ENCODE data around the gene NUDCD3.

DNA sequence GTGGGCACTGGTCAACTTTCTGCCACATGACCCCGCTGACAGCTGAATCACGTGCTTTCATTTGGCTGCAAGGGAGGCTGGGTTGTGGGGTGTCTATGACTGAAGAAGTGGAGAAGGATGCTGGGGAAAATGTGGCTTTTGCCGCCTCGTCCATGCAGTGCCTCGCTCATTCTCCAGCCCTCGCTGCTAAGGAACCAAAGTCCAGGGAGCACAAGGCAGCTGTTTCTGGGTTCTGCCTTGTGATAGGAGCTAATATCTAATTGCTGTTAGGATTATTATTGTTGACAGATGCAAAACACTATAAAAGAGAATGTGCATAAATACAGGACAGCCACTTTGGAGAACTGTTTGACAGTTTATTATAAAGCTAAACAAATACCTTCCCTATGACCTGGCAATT, 160.1 kb downstream of the NUDCD3 start:
- TF ChIP-seq CTCF (IDR thresholded peaks at IDR 0.05) (no peak), POLR2A (IDR thresholded peaks at IDR 0.05) (no peak)
